Superior temporal gyrus (tissue), 1 donor: ENCODE data around the gene KCNJ10.

Experiments
- DNase-seq: peaks from one replicate; pipeline ENCODE4 v3.0.0-alpha.2; 2016; ENCODE audit errors: extremely low spot score

Gene KCNJ10

DNA sequence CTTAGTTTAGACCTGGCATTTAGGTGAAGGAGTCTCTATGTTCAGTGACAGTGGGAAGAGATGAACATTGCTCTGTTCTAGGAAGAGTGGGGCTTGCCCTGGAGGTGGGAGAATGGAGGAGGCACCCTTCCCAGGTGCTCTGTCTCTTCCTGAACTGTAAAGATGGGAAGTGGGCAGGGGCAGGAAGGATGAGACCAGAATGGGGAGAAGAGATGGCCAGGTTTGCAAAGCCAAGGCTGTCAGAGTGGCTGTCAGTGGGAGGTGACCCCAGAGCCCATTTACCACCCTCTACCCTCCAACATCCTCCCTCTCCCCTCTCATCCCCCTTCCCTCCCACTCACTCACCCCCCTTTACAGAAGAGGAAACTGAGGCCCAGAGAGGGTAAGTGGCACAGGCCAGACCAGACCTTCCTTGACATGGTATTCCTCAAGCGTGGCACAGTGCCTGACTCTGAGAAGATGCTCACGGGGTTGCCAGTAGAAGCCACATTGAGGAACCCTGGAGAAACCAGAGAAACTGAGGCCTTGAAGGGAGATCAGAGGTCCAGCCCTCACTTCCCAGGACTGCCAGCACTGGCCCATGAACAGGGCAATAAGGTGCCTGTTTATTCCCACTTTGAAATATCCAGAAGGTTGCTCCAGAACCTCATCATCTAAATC, 29.9 kb upstream of the KCNJ10 start:
- no peak for DNase-seq

DNA sequence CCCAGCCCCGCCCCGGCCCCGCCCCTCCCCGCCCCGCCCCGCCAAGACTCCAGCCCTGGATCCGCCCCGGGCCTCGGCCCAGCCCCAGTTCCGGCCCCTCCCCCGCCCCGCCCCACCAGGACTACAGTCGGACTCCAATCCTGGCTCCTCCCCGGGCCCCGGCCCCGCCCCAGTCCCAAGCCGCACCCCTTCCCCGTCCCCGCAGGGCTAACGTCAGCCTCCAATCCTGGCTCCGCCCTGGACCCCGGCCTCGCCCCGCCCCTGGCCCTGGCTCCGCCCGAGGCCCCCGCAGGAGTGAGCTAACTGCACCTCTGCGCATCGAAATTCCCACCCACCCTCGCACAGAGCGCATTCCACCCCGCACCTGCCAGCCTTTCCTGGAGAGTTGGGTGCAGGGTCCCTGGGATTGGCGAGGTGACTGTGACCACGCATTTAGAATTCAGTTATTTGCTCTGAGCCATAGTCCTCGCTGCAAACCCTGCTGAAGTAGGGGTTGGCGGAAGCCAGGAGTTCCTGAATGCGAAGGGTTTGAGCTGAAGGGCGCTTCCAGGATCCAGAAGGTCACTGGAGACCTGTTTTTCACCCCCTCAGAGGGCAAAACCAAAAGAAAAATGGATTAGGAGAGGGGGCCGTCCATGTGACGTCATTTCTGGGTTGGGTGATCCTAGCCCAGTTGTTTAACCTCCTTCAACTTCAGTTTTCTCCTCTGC, 29.0 kb upstream of the KCNJ10 start:
- DNase-seq, result peak; percentile 92

DNA sequence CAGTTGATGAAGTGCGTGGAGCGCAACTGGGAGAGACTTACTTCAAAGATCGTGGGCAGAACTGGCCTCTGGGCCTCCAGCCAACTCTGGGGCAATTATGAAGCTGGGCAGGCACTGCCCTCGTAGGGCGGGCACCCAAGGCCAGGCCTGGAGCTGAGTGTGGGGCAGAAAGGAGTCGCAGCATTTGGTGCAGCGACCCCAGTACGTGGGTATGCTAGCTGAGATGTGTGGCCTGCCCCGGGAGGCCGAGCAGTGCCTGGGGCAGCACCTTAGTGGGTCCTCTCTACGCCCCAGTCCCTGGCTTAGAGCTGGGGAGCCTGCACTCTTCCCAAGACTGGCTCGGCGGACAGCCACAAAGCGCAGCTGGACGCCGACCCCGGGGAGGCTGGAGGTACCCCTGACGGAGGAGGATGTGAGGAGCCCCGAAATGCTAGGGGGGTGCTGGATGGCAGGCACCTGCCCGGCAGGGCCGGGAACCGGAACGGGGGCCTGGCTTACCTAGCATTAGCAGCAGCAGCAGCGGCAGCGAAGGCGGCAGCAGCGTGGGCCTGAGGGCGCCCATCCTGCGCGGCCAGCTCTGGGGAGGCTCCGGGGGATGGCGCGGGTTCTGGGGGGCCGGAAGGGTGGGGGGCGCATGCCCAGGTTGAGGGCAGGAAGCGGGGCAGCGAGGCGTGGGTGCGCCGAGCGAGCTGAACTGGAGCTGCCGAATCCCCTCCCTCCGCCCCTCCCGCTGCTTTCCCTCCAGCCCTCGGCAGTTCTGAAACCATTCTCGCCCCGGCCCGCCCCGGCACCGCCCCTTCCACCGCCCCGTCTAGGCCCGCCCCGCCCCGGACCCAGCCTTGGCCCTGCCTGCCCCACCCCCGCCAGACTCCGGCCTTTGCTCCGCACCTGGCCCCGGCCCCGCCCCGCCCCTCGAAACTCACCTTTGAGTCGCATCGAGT, 28.2 kb upstream of the KCNJ10 start, which contains the start of gene IGSF8:
Gene IGSF8 (minus strand): TSS at position 709 of the 941 bp plus-strand sequence. CDS start 147 bp downstream, at position 562.
- DNase-seq, result peak; percentile 77

DNA sequence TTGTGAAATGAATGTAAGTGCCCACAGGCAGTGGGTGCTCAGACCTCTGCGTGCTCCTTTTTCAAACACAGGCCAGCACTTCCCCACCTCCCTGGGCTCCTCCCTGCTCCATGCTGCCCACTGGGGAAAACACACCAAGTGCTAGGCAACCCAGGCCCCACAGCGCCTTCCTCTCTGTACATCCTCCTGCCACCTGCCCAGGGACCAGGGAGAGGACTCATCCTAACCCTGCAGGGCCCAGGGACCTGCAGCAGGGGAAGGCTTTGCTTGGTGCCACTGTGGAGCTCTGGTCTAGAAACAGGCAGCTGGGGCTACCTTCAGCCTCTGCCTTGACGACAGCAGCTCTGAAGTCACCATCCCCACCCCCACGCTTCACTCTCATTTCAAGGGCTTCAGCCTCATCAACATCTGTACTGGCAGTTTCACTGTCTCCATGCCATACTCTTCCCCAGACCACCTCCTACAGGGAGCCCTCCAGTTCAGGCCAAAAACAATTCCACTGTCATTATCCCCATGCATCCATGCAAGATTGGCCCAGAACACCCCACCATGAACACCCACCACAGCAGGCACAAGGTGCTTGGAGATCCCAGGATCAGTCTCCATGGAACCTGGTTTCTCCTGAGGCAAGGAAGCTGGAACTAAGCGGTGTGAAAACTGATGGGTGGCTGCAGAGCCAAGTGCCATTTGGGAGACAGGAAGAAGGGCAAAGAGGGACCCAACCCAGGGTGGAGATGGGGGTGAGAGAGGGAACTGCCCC, 27.4 kb upstream of the KCNJ10 start:
- DNase-seq, result peak; percentile 60

DNA sequence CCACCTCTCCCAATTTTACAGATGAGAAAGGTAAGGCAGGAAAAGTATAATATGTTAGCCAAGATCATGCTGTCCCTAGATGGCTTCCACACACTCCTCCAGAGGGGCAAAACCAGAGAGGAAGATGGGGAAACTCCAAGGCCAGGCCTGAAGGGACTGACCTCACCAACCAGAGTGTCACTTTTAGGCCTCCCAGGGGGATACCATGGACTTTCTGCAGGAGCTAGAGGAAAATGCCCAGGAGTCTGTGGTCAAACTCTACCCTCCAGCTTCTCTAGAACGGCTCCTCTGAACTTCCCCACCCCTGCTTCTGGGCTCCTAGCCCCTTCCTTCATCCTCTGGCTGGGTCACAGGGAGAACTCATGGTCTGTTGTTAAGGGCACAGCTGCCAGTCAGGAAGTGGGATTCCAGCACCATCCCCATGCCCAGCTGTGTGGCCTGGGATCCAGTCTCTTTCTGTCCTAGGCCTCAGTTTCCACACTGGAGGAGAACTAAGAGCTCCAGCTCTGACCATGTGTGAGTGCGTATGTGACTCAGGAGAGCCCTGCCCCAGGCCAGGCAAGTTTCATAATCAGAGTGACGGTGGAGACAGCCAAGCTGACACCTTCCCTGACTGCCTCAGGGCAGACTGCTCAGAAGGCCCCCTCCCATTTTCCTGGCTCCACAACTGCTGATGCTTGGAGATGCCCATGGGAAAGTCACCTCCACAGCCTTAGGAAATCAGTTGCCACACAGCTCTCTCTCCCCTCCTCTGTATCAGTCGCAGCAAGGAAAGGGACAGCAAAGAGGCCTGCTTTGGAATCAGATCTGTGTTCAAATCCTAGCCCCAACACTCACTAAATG, 26.5 kb upstream of the KCNJ10 start:
- peak; percentile 51 for DNase-seq

DNA sequence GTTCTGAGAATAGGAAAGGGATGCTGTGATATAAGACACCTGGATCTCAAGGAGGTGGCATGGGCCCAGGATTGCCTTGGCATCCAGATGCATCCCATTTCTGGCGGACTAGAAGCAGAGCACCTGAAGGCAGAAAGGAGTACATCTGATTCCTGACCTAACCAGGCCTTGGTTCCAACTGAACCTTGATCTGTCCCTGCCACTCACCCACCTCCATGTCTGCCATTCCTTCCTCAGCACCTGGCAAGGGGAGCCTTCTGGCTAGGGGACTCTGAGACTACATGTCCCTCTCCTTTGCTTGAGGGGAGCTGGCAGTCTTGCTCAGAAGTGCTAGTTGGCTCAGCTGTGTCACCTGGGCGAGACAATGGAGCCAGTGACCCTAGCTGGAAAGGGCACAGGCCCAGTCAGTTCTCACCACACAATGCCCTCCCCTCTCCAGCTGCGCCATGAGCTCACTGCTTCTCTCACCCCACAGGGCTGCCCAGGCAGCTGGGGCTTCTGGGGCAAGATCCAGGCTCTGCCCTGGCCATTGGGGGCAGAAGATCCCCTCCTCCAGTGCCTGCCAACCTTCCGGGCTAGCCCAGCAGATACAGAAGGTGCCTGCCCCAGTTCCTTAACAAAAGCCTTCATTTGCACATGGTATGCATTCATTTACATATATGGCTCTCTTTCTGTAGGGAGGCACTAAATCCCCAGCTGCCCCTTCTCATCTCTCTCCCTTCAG, 25.6 kb upstream of the KCNJ10 start:
- DNase-seq, result peak; percentile 94

DNA sequence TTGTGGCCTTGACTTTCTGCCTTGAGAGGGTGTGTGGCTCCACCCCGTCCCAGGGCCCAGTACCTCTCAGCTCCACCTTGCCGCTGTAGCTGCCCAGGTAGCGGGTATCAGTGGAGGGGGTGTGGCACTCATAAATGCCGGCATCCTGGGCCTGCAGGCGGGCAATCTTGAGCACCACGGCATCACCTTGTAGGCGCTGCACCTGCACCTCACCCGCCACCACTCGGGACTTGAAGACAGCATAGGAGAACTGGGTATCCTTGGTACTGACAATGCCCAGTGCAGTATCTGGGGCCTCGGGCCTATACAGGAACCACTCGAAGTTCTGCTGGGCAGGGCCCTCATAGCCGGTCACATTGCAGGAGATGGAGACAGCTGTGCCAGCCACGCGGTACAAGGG, 24.8 kb upstream of the KCNJ10 start:
- DNase-seq, result no peak

DNA sequence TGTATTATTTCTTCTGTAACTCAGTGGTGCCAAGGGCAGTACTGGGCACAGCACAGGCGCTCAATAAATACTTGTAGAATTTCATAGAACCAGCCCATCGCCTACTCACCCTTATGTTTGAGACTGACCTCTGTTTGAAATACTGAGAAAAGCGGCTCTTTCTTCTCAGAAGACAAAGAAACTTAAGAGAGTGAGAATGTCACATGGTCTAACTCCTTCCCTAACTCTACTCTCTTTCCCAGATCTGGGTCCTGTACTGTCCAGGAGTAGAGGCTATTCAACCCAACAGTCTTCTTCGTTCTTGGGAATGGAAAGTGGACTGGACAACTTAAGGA, 24.3 kb upstream of the KCNJ10 start:
- DNase-seq, result peak; percentile 38

DNA sequence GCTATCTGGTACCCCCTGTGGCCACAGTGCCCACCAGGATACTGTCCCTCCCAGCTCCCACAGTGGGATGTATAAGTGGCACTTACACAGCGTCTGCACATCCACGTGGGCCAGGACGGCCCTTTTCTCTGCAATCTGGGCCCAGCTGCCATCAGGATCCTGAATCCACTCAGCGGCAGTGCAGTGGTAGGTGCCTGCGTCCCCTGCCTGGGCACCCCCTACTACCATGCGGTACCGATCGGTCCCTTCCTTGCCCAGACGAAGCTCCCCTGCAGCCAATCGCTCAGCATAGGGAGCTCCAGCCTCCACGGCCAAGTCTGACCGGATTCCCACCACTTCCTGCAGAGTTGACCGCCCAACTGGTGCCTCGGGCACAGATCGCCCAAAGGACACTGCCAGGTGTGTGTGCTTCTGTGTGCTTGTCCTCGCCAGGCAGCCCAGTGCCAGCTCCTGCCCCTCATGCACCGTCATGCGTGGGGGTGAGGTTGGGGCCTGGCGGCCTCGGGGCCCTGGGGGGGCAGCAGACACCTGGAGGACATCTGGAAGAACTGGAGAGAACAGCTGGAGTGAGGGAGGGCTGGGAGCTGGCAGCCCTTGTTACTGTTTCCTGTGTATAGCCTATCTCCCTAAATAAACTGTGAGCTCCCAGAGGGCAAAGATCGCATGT, 23.8 kb upstream of the KCNJ10 start:
- DNase-seq, result peak; percentile 26

DNA sequence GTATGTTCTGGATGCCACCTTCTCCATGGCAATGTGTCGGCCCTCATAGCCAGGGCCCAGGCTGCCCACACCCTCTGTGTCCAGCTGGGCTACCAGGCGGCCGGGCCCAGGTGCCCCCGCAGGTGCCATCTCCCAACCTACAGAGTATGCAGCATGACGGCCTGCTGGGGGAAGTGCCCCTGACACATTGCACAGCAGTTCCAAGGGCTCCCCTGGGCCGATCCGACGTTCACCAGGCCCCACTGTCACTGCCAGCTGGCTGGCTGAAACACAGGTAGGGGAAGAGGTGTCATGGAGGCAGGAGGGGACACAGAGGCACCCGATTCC, 23.1 kb upstream of the KCNJ10 start:
- DNase-seq, result no peak

DNA sequence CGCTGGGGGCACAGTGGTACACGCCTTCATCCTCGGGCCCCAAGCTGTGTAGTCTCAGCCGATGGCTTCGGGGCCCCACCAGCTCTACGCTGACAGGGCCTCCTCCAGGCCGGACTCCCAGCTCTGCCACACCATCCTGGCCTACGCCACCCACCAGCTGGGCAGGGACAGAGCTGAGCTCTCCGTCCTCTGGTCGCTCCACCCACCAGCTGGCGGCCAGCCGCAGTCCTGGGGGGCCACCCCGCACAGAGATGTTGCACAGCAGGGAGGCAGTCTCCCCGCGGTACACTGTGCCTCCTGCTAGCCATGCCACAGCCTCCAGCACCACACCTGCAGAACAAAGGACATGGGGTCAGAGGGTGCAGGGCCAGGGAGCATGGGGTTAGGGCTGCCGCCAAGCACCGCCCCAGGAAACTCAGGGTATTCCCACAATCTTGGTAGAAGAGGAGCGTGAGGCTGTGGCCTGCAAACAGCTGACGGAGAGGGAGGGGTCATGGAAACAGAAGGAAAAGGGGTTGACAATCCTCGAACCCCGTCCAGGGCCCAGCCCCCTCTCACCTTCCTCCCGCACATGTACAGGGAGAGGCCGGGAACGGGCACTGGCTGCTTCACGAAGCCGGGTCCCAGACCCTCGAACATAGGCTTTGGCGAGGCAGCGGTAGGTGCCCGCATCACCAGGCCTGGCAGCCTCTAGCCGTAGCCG, 22.6 kb upstream of the KCNJ10 start:
- peak; percentile 68 for DNase-seq

DNA sequence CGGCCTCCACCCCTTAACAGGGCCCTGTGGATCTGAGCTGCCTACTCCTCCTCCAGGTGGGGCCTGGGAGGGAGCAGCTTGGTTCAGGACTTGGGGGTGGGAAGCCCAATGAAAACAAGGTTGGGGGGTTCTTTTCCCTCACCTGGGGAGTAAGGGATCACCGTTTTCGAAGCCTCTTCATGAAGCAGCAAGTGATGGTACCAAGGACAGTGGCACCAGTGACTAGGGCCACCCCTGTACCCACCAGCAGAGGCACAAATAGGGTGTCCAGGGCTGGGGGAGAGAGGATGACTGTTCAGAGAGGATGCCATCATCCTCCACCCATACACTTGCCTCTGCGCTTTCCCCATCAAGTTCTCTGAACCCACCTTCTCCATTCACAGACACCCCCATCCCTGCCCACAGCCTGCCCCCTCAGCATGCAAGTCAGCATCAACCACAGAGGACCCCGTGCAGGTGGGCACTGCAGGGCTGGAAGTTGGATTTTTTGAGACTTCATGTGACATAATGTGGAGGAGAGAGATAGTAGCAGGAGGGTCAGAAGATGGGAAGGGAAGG, 21.8 kb upstream of the KCNJ10 start:
- DNase-seq, result no peak

DNA sequence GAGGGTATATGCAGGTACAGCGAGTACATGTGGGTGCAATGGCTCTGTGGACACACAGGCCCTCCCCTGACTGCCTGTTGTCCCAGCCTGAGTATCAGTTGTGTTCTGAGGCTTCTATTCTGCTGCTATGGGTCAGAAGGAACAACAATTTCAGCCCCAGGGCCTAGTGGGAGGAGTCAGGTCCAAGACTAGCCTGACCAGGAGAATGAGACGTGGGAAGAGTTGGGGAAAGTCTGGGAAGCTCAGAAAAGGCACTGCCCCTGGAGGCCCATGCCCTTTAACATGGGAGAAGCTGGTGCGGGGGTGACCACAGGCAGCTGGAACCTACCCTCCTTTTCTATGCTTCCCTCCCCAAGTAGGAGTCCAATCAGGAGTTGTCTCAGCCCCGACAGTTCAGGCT, 20.8 kb upstream of the KCNJ10 start:
- DNase-seq, result no peak

DNA sequence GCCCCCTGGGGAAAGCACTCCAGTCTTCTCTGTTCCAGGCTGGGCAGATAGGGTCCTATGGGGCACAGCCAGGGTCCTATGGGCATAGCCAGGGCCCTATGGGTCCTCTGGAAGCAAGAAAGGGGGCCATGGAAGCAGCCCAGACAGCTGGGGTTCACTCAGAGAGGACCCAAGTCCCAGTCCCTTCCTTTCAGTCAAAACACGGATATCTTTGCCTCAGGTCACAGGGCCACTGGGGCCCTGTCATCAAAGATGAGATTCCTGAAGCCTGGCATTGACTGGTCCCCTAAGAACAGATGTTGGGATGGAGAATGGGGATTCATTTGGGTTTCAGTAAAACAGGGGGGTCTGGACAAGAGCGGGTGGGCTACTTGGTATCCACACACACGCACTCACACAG, 19.9 kb upstream of the KCNJ10 start:
- no peak for DNase-seq

DNA sequence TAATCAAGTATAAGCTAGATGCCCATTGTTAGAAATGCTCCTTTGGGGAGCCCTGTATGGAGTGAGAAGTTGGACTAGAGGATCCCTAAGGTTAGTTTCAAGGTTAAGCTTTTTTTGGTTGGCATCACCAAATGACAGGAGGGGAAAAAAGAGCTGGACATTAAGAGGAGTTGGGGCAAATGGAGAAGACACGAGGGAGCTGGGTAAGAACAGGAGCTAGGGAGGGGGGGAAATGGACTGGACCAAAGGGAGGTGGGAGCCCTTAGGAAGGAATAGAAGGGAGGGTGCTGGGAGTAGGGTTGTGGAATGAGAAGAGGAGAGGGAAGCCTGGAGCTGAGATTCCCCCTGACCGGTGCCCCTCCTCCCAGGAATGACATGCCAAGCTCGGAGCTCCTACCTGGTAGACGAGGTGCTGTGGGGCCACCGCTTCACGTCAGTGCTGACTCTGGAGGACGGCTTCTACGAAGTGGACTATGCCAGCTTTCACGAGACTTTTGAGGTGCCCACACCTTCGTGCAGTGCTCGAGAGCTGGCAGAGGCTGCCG, 17.2 kb upstream of the KCNJ10 start:
- no peak for DNase-seq

DNA sequence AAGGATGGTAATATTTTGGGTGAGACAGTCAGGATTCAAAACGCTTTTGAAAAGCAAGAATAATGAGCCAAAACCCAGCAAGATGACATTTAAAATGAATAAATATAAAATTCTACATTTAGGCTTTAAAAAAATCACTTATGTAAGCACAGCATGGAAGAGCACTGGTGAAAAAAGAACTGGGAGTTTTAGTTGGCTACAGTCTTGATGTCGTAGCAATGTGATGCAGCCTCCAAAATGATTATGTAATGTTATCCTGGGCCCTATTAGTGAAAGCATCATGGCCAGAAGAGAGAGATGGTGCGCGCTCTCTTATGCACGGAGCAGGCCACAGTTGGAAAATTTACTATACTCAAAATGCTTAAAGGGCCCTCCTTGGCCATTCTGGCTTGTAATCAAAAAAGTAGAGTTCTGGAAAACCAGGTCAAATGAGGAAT, 16.5 kb upstream of the KCNJ10 start:
- DNase-seq, result peak; percentile 84

DNA sequence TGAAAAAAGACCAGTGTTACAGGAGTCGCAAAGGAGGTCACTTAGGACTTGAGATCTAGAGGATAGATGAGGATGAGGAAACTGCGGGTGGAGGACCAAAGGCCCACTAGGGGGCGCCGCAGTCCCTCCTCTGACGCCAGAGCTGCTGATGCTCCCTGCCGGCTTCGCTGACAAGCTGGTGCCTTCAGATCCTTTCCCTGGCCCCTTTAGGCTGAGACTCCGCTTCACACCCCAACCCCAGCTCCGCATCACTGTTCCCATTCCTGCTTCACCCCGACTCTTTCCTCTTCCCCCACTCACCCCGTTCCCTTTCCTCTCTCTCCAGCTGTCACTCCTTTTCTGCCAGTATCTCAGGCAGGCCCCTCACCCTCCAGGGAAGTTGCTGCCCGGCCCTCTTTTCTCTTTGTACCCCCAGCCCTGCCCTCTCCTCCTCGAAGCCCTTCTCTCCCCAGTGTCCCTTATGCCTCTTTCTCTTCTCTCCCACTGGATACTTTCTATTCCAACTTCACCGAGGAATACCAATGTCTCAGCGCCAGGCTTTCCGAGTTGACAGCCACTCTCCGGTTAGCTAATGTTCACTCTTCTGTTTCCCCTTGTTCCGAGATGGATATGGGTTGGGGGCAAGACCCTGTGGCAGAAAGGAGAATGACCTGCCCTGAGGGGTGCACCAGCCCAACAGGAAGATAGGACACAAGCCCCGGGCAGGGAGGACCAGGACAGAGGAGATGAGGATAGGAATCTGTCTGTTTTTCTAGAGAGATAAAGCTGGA, 15.9 kb upstream of the KCNJ10 start:
- peak; percentile 97 for DNase-seq
